GM12872 (cell line): ENCODE data around the gene PURB.

ENCODE experiments used
- TF ChIP-seq, protein P1 (sequence below): IDR thresholded peaks from 3 replicates; pipeline ENCODE4 v1.5.1; 2011; ENCODE audit warnings: low read depth, mild to moderate bottlenecking, low read length, moderate library complexity; ENCODE audit not compliant: insufficient read depth

Gene PURB

DNA sequence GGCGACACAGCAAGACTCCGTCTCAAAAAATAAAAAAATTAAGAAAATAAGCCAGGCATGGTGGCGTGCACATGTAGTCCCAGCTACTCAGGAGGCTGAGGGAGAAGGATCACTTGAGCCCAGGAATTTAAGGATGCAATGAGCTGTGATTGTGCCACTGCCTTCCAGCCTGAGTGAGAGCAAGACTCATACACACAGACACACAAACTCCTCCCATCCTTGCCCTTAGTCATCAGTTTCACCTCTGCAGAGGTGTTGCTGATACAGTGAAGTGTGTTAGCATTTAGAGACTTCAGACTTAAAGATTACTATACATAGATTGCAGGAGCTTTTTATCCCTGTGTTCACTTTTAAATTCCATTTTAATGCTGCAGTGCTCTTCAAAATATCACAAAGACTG is 31.9 kb downstream of the PURB start:
- TF ChIP-seq, protein P1, sequence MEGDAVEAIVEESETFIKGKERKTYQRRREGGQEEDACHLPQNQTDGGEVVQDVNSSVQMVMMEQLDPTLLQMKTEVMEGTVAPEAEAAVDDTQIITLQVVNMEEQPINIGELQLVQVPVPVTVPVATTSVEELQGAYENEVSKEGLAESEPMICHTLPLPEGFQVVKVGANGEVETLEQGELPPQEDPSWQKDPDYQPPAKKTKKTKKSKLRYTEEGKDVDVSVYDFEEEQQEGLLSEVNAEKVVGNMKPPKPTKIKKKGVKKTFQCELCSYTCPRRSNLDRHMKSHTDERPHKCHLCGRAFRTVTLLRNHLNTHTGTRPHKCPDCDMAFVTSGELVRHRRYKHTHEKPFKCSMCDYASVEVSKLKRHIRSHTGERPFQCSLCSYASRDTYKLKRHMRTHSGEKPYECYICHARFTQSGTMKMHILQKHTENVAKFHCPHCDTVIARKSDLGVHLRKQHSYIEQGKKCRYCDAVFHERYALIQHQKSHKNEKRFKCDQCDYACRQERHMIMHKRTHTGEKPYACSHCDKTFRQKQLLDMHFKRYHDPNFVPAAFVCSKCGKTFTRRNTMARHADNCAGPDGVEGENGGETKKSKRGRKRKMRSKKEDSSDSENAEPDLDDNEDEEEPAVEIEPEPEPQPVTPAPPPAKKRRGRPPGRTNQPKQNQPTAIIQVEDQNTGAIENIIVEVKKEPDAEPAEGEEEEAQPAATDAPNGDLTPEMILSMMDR: no peak

DNA sequence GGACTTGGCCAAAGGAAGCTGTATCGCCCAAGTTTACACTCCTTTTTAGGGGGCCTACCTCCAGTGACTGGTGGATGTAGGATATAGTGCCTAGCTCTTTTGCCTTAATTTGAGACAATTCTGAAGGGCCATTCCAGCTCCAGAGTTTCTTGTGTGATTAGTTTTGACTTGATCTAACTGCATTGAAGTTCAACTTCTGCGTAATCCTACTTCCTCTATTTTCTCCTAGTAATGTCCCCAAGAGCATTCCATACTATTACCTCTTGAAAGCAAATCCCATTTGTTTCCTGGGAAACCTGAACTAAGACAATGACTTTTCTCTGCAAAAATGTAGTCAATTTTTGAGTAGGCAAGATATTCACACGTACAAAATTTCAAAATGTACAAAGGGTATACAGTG is 32.7 kb downstream of the PURB start:
- TF ChIP-seq, protein P1: no peak

DNA sequence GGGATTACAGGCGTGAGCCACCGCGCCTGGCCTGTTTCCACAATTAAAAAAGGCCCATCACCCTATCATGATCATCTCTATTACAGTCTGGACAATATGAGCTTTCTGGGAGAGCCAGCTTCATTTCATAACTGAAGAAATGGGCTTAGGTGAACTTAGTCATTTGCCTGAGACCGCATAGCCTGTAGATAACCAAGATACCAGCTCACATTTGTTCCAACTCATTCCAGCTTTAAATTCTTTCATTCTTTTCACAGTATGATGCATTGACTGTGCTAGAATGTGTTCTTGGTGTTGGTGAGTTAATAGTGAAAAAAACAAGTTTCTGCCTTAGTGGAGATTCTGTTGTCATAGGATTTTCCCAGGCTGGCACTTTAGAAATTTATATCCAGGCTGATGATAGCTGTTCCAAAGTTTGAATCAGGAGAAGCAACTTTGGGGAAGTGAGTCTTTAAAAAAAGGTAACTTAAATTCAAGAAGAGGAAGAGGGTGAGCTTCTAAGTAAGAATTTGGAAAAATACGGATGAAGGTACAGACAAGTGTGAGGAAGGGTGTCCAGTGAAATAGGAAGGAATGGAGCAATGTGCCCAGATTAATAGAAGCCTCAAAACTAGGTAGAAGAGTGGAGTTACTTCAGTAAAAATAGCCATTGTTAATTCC is 35.3 kb downstream of the PURB start:
- TF ChIP-seq, protein P1: no peak

DNA sequence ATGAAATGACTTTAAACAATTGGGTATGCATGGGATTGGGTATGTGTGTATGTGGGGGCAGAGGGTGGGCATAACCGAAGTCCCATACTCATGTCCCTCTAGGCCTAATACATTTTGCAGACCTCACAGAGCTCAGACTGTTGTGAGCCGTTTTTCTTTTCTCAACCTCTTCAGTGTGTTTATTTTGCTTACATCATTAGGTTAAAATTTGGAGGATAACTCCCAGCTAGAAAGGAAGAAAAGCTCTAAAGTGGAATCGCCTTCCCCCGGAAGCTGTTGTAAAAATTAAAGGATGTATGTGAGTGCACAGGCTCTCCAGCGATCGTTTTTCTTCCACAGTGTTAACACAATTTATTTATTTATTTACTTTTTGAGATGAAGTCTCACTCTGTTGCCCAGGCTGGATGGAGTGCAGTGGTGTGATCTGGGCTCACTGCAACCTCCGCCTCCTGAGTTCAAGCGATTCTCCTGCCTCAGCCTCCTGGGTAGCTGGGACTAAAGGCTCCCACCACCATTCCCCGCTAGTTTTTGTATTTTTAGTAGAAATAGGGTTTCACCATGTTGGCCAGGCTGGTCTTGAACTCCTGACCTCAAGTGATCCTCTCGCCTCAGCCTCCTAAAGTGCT is 36.0 kb downstream of the PURB start:
- TF ChIP-seq, protein P1: no peak

DNA sequence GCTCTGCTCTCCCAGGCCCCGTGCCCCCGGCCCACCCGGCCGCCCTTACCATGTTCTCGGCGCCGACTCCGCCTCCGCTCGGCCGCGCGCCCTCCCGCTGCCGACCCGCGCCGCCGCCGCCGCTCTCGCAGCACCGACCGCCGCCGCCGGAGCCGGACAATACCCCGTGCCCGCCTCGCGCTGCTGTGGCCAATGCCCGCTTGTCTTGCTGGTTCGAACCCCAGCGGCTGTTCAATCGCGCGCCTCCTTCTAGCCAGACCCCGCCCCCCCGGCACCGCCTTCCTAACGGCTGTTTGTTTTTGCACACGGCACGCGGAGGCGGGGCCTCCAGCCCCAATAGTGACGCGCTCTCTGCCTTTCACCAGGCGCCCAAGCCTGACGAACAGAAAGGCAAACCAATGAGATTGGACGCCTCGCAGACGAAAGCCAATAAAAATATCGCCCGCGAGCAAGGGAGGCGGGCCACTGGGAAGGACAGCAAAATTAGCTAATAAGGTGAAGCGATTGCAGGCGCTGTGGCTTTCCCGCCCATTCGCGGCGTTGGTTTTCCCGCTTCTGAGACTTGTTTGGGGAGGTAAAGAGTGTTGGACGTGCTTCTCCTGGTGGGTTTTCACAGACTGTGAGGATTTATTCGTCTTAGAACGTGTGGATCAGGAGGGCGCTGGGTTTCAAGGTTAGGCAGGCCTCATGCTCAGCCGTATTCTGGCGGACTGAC is 37.3 kb downstream of the PURB start, which contains the start of gene H2AZ2:
TSS of gene H2AZ2 (minus strand) at position 168 of the 715 bp plus-strand sequence. CDS start at position 52, 116 bp downstream.
- TF ChIP-seq, protein P1: no peak

DNA sequence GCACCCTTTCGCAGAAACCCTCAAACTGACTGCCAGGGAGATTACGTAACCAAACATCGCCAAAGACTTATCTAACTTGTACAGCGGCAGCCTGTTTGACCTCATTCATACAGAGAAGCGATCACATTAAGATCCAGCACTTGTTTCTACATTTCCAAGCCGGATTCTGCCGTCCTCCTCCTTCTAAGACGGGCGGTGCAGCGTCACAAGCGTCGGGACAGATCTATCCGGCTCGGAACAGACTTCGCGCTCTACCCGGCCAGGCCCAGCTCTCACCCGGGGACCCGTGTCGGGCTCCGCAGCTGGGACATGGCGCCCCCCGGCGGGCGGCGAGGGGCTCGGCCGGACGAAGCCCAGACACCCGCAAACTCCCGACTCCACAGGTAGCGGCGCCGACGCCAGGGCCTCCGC is 37.8 kb downstream of the PURB start:
- TF ChIP-seq, protein P1: peak; percentile 85

DNA sequence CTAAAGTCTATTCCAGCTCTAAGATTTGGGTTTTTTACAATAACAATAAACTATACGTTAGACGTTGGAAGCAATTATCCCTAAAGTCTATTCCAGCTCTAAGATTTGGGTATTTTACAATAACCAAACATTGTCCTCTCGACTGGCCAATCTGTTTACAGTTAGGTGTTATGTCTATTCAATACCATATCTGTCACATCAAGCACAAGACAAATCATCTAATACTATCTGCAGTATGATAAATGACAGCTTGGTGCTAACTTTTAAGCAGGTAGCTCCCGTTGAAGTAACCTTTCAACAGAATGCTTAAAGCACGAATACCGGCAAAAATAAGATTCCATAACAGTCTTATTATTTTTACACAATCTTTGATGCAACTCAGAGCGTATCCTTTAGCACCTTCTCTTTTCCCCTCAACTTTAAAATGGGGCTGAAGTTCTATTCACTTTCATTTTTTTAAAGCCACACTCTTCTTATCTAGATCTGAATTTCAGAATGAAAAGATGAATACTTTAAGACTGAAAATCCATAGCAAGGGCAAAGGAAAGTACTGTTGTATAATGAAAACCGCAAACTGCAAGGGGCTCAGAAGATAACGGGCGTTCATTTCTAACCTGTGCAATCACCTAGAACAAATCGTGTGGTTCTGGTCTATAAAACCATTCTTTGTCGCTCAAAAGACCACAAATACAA is 38.4 kb downstream of the PURB start:
- TF ChIP-seq, protein P1: no peak
